ENCODE data around the gene CDIPT. TPM values are rescaled to one million over a fixed set of nuclear protein-coding genes. Genes with fewer than 3 reads are reported as not detected.

CDIPT gene
- polyA plus RNA-seq, 1 donor from 2014 or later, result 73.8 TPM

DNA sequence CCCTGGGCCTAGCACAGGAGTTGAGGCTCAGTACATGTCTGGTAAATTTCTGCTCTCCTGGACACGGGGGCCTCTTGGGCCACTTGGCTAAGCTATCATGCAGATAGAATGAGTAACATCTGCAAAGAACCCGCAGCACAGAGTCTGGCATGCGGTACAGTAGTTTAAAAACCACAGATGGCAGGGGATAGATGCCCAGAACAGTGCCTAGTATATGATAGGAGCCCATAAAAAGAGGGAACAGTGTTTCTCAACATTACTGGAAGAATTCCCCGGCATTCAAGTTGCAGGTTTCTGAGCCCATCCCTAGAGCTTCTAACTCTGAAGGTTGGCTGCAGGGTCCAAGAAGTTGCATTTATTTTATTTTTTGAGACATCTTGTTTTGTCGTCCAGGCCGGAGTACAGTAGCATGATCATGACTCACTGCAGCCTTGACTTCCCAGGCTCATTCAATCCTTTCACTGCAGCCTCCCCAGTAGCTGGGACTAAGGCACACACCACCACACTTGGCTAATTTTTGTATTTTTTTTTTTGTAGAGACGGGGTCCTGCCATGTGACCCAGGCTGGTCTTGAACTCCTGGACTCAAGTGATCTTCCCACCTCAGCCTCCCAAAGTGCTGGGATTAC is 5.8 kb downstream of the CDIPT start:
- H3K4me3 Mint-ChIP-seq, result peak overlapping the region in 1 of 4 donors; percentile 60
- peaks cover 7 to 9% (median 8%) of the 10 kb centered on the region in 3 donors for H3K4me1 Mint-ChIP-seq
- peak overlapping the region in 1 of 3 donors; percentile 69 for H3K27ac Mint-ChIP-seq
- peaks cover 7% of the 10 kb centered on the region for H3K36me3 Mint-ChIP-seq
- H3K27me3 Mint-ChIP-seq, result no peaks in the 10 kb centered on the region
- no peaks in the 10 kb centered on the region for H3K9me3 Mint-ChIP-seq

- H3K9me3 Mint-ChIP-seq, result no peaks in the 10 kb centered on the region
Observed at GRCh38 chr16:29854520-29855100, 8.4 kb downstream of the CDIPT start.

DNA sequence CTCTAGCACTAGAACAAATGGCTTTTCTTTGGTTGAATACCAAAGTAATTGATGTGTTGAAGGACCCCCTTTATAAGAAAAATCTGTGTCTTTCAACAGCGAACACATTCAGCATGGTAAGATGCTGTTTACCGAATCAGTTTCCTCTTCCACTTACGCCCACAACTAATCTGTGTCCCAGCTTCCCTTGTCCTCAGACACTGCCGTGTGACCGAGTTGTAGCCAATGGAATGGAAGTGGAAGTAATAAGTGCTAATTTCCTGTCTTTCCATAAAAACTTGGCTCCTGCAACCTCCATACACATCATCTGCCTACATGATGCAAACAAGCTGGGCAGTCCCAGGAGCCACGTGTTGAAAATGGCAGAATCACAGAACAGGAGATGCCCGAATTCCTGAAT is 10.4 kb downstream of the CDIPT start:
- no peaks in the 10 kb centered on the region for H3K9me3 Mint-ChIP-seq
- no peaks in the 10 kb centered on the region for H3K27me3 Mint-ChIP-seq
- H3K4me3 Mint-ChIP-seq, result no peak overlapping the region
- peaks cover 4% of the 10 kb centered on the region for H3K36me3 Mint-ChIP-seq
- H3K4me1 Mint-ChIP-seq, result no peaks in the 10 kb centered on the region
- H3K27ac Mint-ChIP-seq, result no peak overlapping the region

More at GRCh38 chr16:29854520-29855100, 8.4 kb downstream of the CDIPT start:
- H3K4me3 Mint-ChIP-seq, result peak overlapping the region in 1 of 4 donors; percentile 70
- no peak overlapping the region for H3K27ac Mint-ChIP-seq
- peaks cover 7% of the 10 kb centered on the region for H3K36me3 Mint-ChIP-seq
- H3K4me1 Mint-ChIP-seq, result peaks cover 0 to 3% (median 0%) of the 10 kb centered on the region in 3 donors
- H3K27me3 Mint-ChIP-seq, result no peaks in the 10 kb centered on the region

DNA sequence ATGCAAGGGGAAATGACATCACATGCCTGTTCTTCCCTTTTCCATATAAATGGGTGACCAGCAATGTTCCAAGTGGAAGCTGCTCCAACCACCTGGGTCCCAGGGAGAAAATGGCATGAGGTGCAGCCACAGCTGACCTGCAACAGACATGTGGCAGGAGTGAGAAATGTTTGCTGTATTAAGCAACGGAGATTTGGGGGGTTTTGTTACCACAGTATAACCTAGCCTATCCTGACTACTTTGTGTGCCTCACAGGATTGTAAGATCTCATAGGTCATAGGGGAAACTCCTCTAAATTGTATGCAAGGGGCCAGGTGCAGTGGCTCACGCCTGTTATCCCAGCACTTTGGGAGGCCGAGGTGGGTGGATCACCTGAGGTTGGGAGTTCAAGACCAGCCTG is 12.0 kb downstream of the CDIPT start:
- no peak overlapping the region for H3K4me3 Mint-ChIP-seq
- H3K27ac Mint-ChIP-seq, result no peak overlapping the region
- H3K27me3 Mint-ChIP-seq, result no peaks in the 10 kb centered on the region
- peaks cover 3% of the 10 kb centered on the region for H3K36me3 Mint-ChIP-seq
- H3K9me3 Mint-ChIP-seq, result no peaks in the 10 kb centered on the region
- H3K4me1 Mint-ChIP-seq, result no peaks in the 10 kb centered on the region

DNA sequence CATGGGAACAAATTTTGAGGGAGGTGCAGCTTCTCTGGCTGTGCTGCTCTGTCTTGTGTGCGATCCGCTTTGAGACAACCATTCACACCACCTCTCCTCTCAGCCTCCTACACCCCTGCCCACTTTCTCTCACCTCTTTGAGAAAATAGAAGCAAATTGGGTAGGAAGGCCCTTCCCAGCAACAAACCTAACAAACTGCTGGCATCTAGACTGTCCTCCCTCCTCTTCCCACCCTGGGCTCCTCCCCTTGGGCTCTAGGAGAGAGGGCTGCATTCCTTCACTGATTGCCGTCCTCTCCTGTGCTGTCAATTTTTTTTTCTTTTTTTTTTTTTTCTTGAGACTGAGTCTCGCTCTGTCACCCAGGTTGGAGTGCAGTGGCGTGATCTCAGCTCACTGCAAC is 13.5 kb downstream of the CDIPT start:
- no peaks in the 10 kb centered on the region for H3K9me3 Mint-ChIP-seq
- H3K36me3 Mint-ChIP-seq, result peaks cover 3% of the 10 kb centered on the region
- peak overlapping the region in 1 of 3 donors; percentile 78 for H3K27ac Mint-ChIP-seq
- no peaks in the 10 kb centered on the region for H3K27me3 Mint-ChIP-seq
- H3K4me3 Mint-ChIP-seq, result no peak overlapping the region
- no peaks in the 10 kb centered on the region for H3K4me1 Mint-ChIP-seq

GRCh38 chr16:29848420-29849297 is 14.4 kb downstream of the CDIPT start:
- no peak overlapping the region for H3K4me3 Mint-ChIP-seq
- no peaks in the 10 kb centered on the region for H3K27me3 Mint-ChIP-seq
- H3K27ac Mint-ChIP-seq, result peak overlapping the region in 2 of 3 donors; percentile 42 to 76
- no peaks in the 10 kb centered on the region for H3K4me1 Mint-ChIP-seq
- H3K36me3 Mint-ChIP-seq, result peaks cover 7% of the 10 kb centered on the region
- H3K9me3 Mint-ChIP-seq, result no peaks in the 10 kb centered on the region

DNA sequence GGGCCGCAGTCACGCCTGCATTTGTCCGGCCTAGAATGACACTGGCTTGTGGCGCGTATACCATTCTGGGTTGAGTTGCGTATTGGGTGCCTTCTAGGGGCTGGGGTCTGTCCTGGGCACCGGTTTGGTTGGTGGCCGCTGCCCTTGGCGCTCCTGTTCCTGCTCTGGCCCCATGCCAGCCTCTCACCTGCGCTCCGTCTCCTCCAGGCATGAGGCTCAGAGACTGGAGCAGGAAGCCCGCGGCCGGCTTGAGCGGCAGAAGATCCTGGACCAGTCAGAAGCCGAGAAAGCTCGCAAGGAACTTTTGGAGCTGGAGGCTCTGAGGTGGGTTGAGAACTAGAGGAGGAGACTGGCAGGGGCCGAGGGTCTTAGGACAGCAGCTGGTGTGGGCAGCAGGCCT is 17.4 kb downstream of the CDIPT start:
- Mint-ChIP-seq H3K27ac (peak overlapping the region in 2 of 3 donors; percentile 10 to 31), H3K4me1 (peaks cover 0 to 2% (median 0%) of the 10 kb centered on the region in 3 donors), H3K9me3 (no peaks in the 10 kb centered on the region), H3K27me3 (no peaks in the 10 kb centered on the region), H3K4me3 (peak overlapping the region in 1 of 4 donors; percentile 79), H3K36me3 (peaks cover 7% of the 10 kb centered on the region)

- no peaks in the 10 kb centered on the region for H3K9me3 Mint-ChIP-seq
- no peaks in the 10 kb centered on the region for H3K27me3 Mint-ChIP-seq
- H3K4me1 Mint-ChIP-seq, result peaks cover 0 to 2% (median 0%) of the 10 kb centered on the region in 3 donors
- H3K4me3 Mint-ChIP-seq, result no peak overlapping the region
- peak overlapping the region in 1 of 3 donors; percentile 31 for H3K27ac Mint-ChIP-seq
- H3K36me3 Mint-ChIP-seq, result peaks cover 12% of the 10 kb centered on the region
Observed at GRCh38 chr16:29844575-29845331, 18.3 kb downstream of the CDIPT start.

GRCh38 chr16:29843931-29844330 is 19.1 kb downstream of the CDIPT start:
- H3K4me1 Mint-ChIP-seq, result peaks cover 0 to 2% (median 0%) of the 10 kb centered on the region in 3 donors
- H3K27ac Mint-ChIP-seq, result no peak overlapping the region
- H3K27me3 Mint-ChIP-seq, result no peaks in the 10 kb centered on the region
- peaks cover 12% of the 10 kb centered on the region for H3K36me3 Mint-ChIP-seq
- no peaks in the 10 kb centered on the region for H3K9me3 Mint-ChIP-seq
- H3K4me3 Mint-ChIP-seq, result no peak overlapping the region

GRCh38 chr16:29842732-29843346 is 20.2 kb downstream of the CDIPT start:
- Mint-ChIP-seq H3K9me3 (no peaks in the 10 kb centered on the region), H3K36me3 (peaks cover 12% of the 10 kb centered on the region)

DNA sequence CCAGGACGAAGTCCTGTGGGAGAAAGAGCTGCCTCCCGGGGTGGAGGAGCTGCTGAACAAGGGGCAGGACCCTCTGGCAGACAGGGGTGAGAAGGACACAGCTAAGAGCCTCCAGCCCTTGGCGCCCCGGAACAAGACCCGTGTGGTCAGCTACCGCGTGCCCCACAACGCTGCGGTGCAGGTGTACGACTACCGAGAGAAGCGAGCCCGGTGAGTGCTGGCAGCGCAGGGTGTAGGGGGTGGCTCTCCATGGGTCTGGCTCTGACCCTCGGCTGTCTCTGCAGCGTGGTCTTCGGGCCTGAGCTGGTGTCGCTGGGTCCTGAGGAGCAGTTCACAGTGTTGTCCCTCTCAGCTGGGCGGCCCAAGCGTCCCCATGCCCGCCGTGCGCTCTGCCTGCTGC is 21.4 kb downstream of the CDIPT start:
- H3K36me3 Mint-ChIP-seq, result peaks cover 12% of the 10 kb centered on the region
- H3K4me3 Mint-ChIP-seq, result no peak overlapping the region
- H3K27me3 Mint-ChIP-seq, result no peaks in the 10 kb centered on the region
- peak overlapping the region in 1 of 3 donors; percentile 19 for H3K27ac Mint-ChIP-seq
- peaks cover 0 to 2% (median 0%) of the 10 kb centered on the region in 3 donors for H3K4me1 Mint-ChIP-seq
- H3K9me3 Mint-ChIP-seq, result no peaks in the 10 kb centered on the region

More at GRCh38 chr16:29842732-29843346, 20.2 kb downstream of the CDIPT start:
- Mint-ChIP-seq H3K4me3 (no peak overlapping the region), H3K27me3 (no peaks in the 10 kb centered on the region), H3K4me1 (peaks cover 0 to 2% (median 0%) of the 10 kb centered on the region in 3 donors), H3K27ac (no peak overlapping the region)

- H3K4me1 Mint-ChIP-seq, result peaks cover 0 to 2% (median 0%) of the 10 kb centered on the region in 3 donors
- H3K9me3 Mint-ChIP-seq, result no peaks in the 10 kb centered on the region
- no peaks in the 10 kb centered on the region for H3K27me3 Mint-ChIP-seq
- H3K4me3 Mint-ChIP-seq, result no peak overlapping the region
- no peak overlapping the region for H3K27ac Mint-ChIP-seq
- peaks cover 13% of the 10 kb centered on the region for H3K36me3 Mint-ChIP-seq
Observed at GRCh38 chr16:29840240-29840639, 22.8 kb downstream of the CDIPT start.

DNA sequence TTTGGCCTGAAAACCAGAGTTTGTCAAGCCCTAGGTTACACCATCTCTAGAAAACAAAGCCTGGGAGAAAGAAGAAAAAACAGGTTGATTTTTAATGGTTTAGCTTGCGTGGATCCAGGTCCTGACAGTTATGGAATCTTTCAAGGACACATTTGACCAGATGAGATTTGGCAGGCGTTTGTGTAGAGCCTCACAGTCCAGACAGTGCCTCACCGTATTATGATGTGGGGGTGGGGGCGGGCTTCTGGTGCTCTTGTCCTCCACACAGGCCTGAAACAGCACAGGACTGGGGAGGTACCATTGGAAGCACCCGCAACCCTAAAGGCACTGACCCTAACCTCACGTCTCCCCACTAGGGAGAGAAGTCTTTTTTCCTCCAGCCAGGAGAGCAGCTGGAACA is 23.2 kb downstream of the CDIPT start:
- no peaks in the 10 kb centered on the region for H3K27me3 Mint-ChIP-seq
- no peak overlapping the region for H3K4me3 Mint-ChIP-seq
- peaks cover 0 to 2% (median 0%) of the 10 kb centered on the region in 3 donors for H3K4me1 Mint-ChIP-seq
- H3K9me3 Mint-ChIP-seq, result no peaks in the 10 kb centered on the region
- H3K27ac Mint-ChIP-seq, result no peak overlapping the region
- H3K36me3 Mint-ChIP-seq, result peaks cover 13% of the 10 kb centered on the region

GRCh38 chr16:29837841-29838240 is 25.2 kb downstream of the CDIPT start:
- peaks cover 0 to 2% (median 0%) of the 10 kb centered on the region in 3 donors for H3K4me1 Mint-ChIP-seq
- H3K4me3 Mint-ChIP-seq, result no peak overlapping the region
- H3K27me3 Mint-ChIP-seq, result no peaks in the 10 kb centered on the region
- peaks cover 10% of the 10 kb centered on the region for H3K36me3 Mint-ChIP-seq
- H3K9me3 Mint-ChIP-seq, result no peaks in the 10 kb centered on the region
- no peak overlapping the region for H3K27ac Mint-ChIP-seq
